K562 (cell line): ENCODE data around the gene MAST1. TPM values are rescaled to one million over a fixed set of nuclear protein-coding genes. Genes with fewer than 3 reads are reported as not detected.

Experiments used
- KHSRP ChIP-seq: fragments of 450-650 bp; IDR thresholded peaks from 2 replicates; pipeline ENCODE4 v1.6.1; 2017
- UBTF ChIP-seq, 2 experiments: IDR thresholded peaks; 2 replicates each; pipeline ENCODE4 v1.6.1; 2012; ENCODE audit warnings: improper control_type of control experiment in 2 of 2, low read depth in 2 of 2, low read length in 2 of 2, borderline replicate concordance in 1 of 2
- polyA plus RNA-seq, 8 experiments: library from polyadenylated mRNA; depleted of rRNA in 4 of 8; stranded (reverse) in 5 of 8; unstranded in 3 of 8; fragments of >200 nt; fragmentation: Nextera tagmentation in 2 of 8; fragmentation: Illumina TruSeq in 1 of 8; extraction: Ambion mirVana in 2 of 8; extraction: Trizol in 1 of 8; gene quantifications; 2 replicates each; pipeline versions ENCODE4 v1.2.1 to v1.2.3, GENCODE V29; 2011 to 2014; ENCODE audit warnings: inconsistent platforms in 1 of 8, missing spikeins in 1 of 8
- total RNA-seq, 7 experiments: library from RNA; depleted of rRNA in 6 of 7; stranded (reverse); fragments of >200 nt in 6 of 7; fragmentation: Illumina TruSeq in 2 of 7; extraction: Trizol in 2 of 7; gene quantifications; 2 replicates each; pipeline versions ENCODE4 v1.2.1 to v1.2.3, GENCODE V29; 2011 to 2021; ENCODE audit warnings: low replicate concordance in 1 of 7
- TF ChIP-seq, protein P1 (sequence below), 2 experiments: fragments of 450-650 bp; IDR thresholded peaks; 2 replicates each; pipeline ENCODE4 v1.6.1; 2016; ENCODE audit warnings: mild to moderate bottlenecking in 2 of 2, borderline replicate concordance in 1 of 2, low read depth in 1 of 2, moderate library complexity in 1 of 2
- TF ChIP-seq, protein P2 (sequence below): sonication (generic); formaldehyde crosslinking; IDR thresholded peaks from 2 replicates; pipeline ENCODE4 v1.9.0; 2022; ENCODE audit warnings: mild to moderate bottlenecking, missing genetic modification reagents

MAST1 gene
- total and polyA plus RNA-seq, 9 of the 15 experiments (the other 6 are each of a cell fraction or from before 2014, with no cell fraction given) = 0.48 to 10.3 (median 3.9) TPM

- TF ChIP-seq, protein P1, sequence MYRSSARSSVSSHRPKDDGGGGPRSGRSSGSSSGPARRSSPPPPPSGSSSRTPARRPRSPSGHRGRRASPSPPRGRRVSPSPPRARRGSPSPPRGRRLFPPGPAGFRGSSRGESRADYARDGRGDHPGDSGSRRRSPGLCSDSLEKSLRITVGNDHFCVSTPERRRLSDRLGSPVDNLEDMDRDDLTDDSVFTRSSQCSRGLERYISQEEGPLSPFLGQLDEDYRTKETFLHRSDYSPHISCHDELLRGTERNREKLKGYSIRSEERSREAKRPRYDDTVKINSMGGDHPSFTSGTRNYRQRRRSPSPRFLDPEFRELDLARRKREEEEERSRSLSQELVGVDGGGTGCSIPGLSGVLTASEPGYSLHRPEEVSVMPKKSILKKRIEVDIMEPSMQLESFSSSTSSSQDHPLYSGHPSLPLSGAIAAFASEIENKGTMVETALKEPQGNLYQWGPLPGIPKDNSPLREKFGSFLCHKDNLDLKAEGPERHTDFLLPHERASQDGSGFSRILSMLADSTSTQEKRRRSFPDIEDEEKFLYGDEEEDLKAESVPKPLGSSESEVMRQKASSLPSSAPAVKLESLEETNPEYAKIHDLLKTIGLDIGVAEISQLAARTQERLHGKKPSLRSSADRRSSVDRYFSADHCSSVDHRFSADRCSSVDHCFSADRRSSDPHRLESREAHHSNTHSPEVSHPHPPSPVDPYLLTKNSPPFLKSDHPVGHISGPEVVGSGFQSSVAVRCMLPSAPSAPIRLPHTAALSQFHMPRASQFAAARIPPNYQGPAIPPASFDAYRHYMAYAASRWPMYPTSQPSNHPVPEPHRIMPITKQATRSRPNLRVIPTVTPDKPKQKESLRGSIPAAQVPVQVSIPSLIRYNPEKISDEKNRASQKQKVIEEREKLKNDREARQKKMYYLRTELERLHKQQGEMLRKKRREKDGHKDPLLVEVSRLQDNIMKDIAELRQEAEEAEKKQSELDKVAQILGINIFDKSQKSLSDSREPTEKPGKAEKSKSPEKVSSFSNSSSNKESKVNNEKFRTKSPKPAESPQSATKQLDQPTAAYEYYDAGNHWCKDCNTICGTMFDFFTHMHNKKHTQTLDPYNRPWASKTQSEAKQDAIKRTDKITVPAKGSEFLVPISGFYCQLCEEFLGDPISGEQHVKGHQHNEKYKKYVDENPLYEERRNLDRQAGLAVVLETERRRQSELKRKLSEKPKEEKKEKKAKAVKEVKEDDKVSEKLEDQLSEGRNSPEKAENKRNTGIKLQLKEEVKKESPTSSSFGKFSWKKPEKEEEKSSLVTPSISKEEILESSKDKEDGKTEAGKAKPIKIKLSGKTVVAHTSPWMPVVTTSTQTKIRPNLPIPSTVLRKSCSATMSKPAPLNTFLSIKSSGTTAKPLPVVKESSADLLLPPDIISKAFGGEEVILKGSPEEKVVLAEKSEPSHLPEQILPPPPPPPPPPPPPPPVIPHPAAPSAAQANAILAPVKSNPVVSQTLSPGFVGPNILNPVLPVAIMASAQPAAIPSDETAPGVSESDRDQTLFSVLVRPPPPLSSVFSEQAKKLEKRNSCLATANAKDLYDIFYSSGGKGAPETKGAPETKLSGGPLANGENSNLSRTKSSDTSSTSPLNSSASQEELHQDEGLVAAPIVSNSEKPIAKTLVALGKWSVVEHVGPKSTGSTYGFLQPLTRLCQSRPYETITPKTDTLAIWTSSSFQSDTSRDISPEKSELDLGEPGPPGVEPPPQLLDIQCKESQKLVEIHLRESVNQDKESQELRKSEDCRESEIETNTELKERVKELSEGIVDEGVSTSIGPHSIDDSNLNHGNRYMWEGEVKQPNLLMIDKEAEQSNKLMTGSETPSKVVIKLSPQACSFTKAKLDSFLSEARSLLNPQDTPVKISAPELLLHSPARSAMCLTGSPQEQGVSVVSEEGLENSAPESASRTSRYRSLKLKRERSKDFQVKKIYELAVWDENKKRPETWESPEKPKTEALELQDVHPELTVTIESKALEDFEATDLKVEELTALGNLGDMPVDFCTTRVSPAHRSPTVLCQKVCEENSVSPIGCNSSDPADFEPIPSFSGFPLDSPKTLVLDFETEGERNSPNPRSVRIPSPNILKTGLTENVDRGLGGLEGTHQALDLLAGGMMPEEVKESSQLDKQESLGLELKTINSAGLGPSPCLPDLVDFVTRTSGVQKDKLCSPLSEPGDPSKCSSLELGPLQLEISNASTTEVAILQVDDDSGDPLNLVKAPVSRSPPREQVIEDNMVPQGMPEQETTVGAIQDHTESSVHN (IDR thresholded peaks at IDR 0.05; ENCODE audit: borderline replicate concordance in 1 of 2, low read depth in 1 of 2) = no peak
- TF ChIP-seq, protein P2, sequence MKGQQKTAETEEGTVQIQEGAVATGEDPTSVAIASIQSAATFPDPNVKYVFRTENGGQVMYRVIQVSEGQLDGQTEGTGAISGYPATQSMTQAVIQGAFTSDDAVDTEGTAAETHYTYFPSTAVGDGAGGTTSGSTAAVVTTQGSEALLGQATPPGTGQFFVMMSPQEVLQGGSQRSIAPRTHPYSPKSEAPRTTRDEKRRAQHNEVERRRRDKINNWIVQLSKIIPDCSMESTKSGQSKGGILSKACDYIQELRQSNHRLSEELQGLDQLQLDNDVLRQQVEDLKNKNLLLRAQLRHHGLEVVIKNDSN (CRISPR knock-in tag) = peak; percentile 68
- TF ChIP-seq KHSRP = no peak
- peak; percentile 97 for TF ChIP-seq UBTF (IDR thresholded peaks at IDR 0.05; ENCODE audit: borderline replicate concordance in 1 of 2, low read depth in 2 of 2, low read length in 2 of 2)
Observed at GRCh38 chr19:12884926-12885748, 46.8 kb downstream of the MAST1 start (continued).
